Amniotic epithelial cell (primary cell): ENCODE results near the gene PIGL.
"Not testable (repeated sequence)": the region's sequence is repeated elsewhere in the genome, so short reads cannot be mapped to it uniquely, and the experiment has no call there.

Experiments used
- DNase-seq: peaks from one replicate; pipeline ENCODE4 v3.0.0-alpha.2; 2010; ENCODE audit warnings: low read depth

Gene PIGL

GRCh38 chr17:16273929-16274339, 56.9 kb downstream of the PIGL start:
- DNase-seq, result no peak

- DNase-seq, result no peak
These were observed 58.0 kb downstream of the PIGL start for GRCh38 chr17:16275024-16275423.

GRCh38 chr17:16277163-16277562, 60.2 kb downstream of the PIGL start:
- peak; percentile 30 for DNase-seq

- DNase-seq, result peak; percentile 92
These were observed 64.3 kb downstream of the PIGL start for GRCh38 chr17:16281351-16281750.

GRCh38 chr17:16282522-16282921, 65.5 kb downstream of the PIGL start:
- DNase-seq, result peak; percentile 89

- peak; percentile 93 for DNase-seq
These were observed 66.7 kb downstream of the PIGL start for GRCh38 chr17:16283705-16284104.

- DNase-seq, result no peak
These were observed 68.6 kb downstream of the PIGL start for GRCh38 chr17:16285646-16286008.

- DNase-seq, result peak; percentile 98
These were observed 69.3 kb downstream of the PIGL start for GRCh38 chr17:16286009-16286946.

- DNase-seq, result no peak
These were observed 70.0 kb downstream of the PIGL start for GRCh38 chr17:16286947-16287562.

GRCh38 chr17:16287563-16288027, 70.6 kb downstream of the PIGL start:
- DNase-seq, result peak; percentile 85

- DNase-seq, result peak; percentile 75
These were observed 72.0 kb downstream of the PIGL start for GRCh38 chr17:16288860-16289571.

GRCh38 chr17:16293931-16294330, 76.9 kb downstream of the PIGL start:
- no peak for DNase-seq

GRCh38 chr17:16294560-16294959, 77.5 kb downstream of the PIGL start:
- no peak for DNase-seq

- not testable (repeated sequence) for DNase-seq
These were observed 79.1 kb downstream of the PIGL start for GRCh38 chr17:16296072-16296471.

GRCh38 chr17:16297367-16298139, 80.5 kb downstream of the PIGL start:
- DNase-seq, result no peak

GRCh38 chr17:16298140-16298662, 81.2 kb downstream of the PIGL start:
- no peak for DNase-seq

- no peak for DNase-seq
These were observed 83.5 kb downstream of the PIGL start for GRCh38 chr17:16300554-16300953.

- no peak for DNase-seq
These were observed 85.2 kb downstream of the PIGL start for GRCh38 chr17:16301963-16302855.

- no peak for DNase-seq
These were observed 85.8 kb downstream of the PIGL start for GRCh38 chr17:16302856-16303255.

- DNase-seq, result peak; percentile 55
These were observed 87.8 kb downstream of the PIGL start for GRCh38 chr17:16304830-16305229.

- DNase-seq, result no peak
These were observed 89.2 kb downstream of the PIGL start for GRCh38 chr17:16306211-16306610.
